Panc1 (cell line): Measurements from ENCODE around the gene UNC50. TPM values are rescaled to one million over a fixed set of nuclear protein-coding genes. Genes with fewer than 3 reads are reported as not detected.

Experiments used
- ATAC-seq: fragments of 200-7000 bp; cut with Tn5 transposase; 2 replicates; pipeline ENCODE4 v1.9.1; 2020; ENCODE audit warnings: mild to moderate bottlenecking, moderate library complexity
- BruUV-seq: library from RNA; stranded (reverse); fragments of 400-500 nt; replicated peaks from 2 replicates; lab custom pipeline; 2021; lab: Mats Ljungman, UMichigan
- CTCF ChIA-PET: fragments of 300-600 bp; sonication (Branson Sonifier 250); formaldehyde crosslinking; loops from one replicate; lab custom pipeline; 2022; ENCODE audit warnings: antibody characterized with exemption; lab: Charles Lee
- POLR2A ChIA-PET: fragments of 300-600 bp; sonication (Branson Sonifier 250); formaldehyde crosslinking; loops from one replicate; lab custom pipeline; 2022; ENCODE audit warnings: antibody characterized with exemption; lab: Charles Lee
- DNase-seq: peaks from one replicate; pipeline ENCODE4 v3.0.0-alpha.2; 2010; ENCODE audit warnings: low read depth, low spot score
- H3K27ac ChIP-seq: 2 replicates; pipeline ENCODE4 v1.5.1; 2011; ENCODE audit warnings: mild to moderate bottlenecking, low read length, inconsistent platforms
- H3K27me3 ChIP-seq: fragments of 200-500 bp; sonication (Bioruptor generic); 2 replicates; pipeline ENCODE4 v1.6.0; 2014; ENCODE audit warnings: low read length, inconsistent platforms; ENCODE audit not compliant: control insufficient read depth, insufficient read depth
- H3K36me3 ChIP-seq: fragments of 200-500 bp; sonication (Bioruptor generic); 2 replicates; pipeline ENCODE4 v1.5.1; 2014; ENCODE audit warnings: inconsistent platforms, mild to moderate bottlenecking, low read length, moderate library complexity; ENCODE audit not compliant: control insufficient read depth, insufficient read depth
- H3K4me1 ChIP-seq: 2 replicates; pipeline ENCODE4 v1.5.1; 2011; ENCODE audit warnings: inconsistent platforms, mild to moderate bottlenecking, low read length, moderate library complexity; ENCODE audit not compliant: control insufficient read depth, insufficient read depth
- H3K4me3 ChIP-seq, 2 experiments: 2 replicates each; pipeline ENCODE4 v1.5.1; 2011 to 2012; ENCODE audit warnings: low read depth in 2 of 2, low read length in 2 of 2, mild to moderate bottlenecking in 2 of 2, inconsistent platforms in 1 of 2, moderate library complexity in 1 of 2
- H3K9me3 ChIP-seq: fragments of 200-500 bp; sonication (Bioruptor generic); 2 replicates; pipeline ENCODE4 v1.5.1; 2014; ENCODE audit warnings: low read depth, mild to moderate bottlenecking, inconsistent platforms, low read length, moderate library complexity; ENCODE audit not compliant: control insufficient read depth, insufficient read depth
- CTCF ChIP-seq: fragments of 450-650 bp; IDR thresholded peaks from 2 replicates; pipeline ENCODE4 v1.5.1; 2017; ENCODE audit warnings: mild to moderate bottlenecking
- POLR2AphosphoS5 ChIP-seq: IDR thresholded peaks from 2 replicates; pipeline ENCODE4 v1.6.1; 2012; ENCODE audit warnings: mild to moderate bottlenecking, low read depth, low read length, moderate library complexity
- REST ChIP-seq, 2 experiments: IDR thresholded peaks; 2 replicates each; pipeline ENCODE4 v1.6.1; 2011 to 2012; ENCODE audit warnings: low read depth in 2 of 2, control low read depth in 1 of 2, low read length in 1 of 2, mild to moderate bottlenecking in 1 of 2, moderate library complexity in 1 of 2; ENCODE audit not compliant: insufficient read depth in 1 of 2
- SIN3A ChIP-seq: IDR thresholded peaks from 2 replicates; pipeline ENCODE4 v1.6.1; 2012; ENCODE audit warnings: low read depth, mild to moderate bottlenecking, low read length, moderate library complexity, borderline replicate concordance; ENCODE audit not compliant: insufficient read depth
- TCF7L2 ChIP-seq: IDR thresholded peaks from 2 replicates; pipeline ENCODE4 v1.6.1; 2011; ENCODE audit warnings: mild to moderate bottlenecking, low read depth, low read length, inconsistent platforms
- in situ Hi-C: cut with HindIII; loops from 2 replicates; pipeline ENCODE4 v1.10.0; 2016; ENCODE audit warnings: low sequenced_read_pairs, low pct_unique_long_range_greater_than_20kb
- intact Hi-C: fragments of 100-400 bp; cut with micrococcal nuclease; formaldehyde crosslinking; loops from one replicate; pipeline ENCODE4 v1.10.0; 2022; ENCODE audit not compliant: unreplicated experiment
- total RNA-seq: library from RNA; stranded (reverse); gene quantifications from one replicate; pipeline ENCODE4 v1.2.1, GENCODE V29; 2021; ENCODE audit not compliant: unreplicated experiment

The UNC50 gene
- total RNA-seq, 1 experiment from 2014 or later = 43.6 TPM

GRCh38 chr2:98572211-98572610 is 36.2 kb upstream of the UNC50 start:
- no peak overlapping the region for H3K27ac ChIP-seq
- intact Hi-C loops (no loop called here), in situ Hi-C loops (no loop called here)
- ChIA-PET POLR2A (no interaction called here), CTCF (no interaction called here)
- H3K9me3 ChIP-seq = no peaks in the 10 kb centered on the region
- no peak for ATAC-seq
- no peaks in the 10 kb centered on the region for H3K27me3 ChIP-seq
- TF ChIP-seq CTCF = no peak
- TF ChIP-seq REST (IDR thresholded peaks at IDR 0.05; ENCODE audit: insufficient read depth in 1 of 2, low read depth in 2 of 2, low read length in 1 of 2) = no peak
- TF ChIP-seq TCF7L2 = no peak
- no peak for TF ChIP-seq SIN3A
- no peak for TF ChIP-seq POLR2AphosphoS5
- no peaks in the 10 kb centered on the region for H3K36me3 ChIP-seq
- H3K4me1 ChIP-seq = no peaks in the 10 kb centered on the region
- no peak for DNase-seq
- BruUV-seq = no TSS peak
- no peak overlapping the region for H3K4me3 ChIP-seq

GRCh38 chr2:98572676-98573075 is 35.7 kb upstream of the UNC50 start:
- no TSS peak for BruUV-seq
- CTCF ChIA-PET = no interaction called here
- TF ChIP-seq CTCF (no peak), POLR2AphosphoS5 (no peak), TCF7L2 (no peak), SIN3A (no peak), REST (IDR thresholded peaks at IDR 0.05; ENCODE audit: insufficient read depth in 1 of 2, low read depth in 2 of 2, low read length in 1 of 2) (no peak)
- in situ Hi-C loops (no loop called here), intact Hi-C loops (no loop called here)
- Histone ChIP-seq H3K9me3 (no peaks in the 10 kb centered on the region), H3K36me3 (no peaks in the 10 kb centered on the region), H3K27ac (no peak overlapping the region), H3K4me1 (no peaks in the 10 kb centered on the region), H3K27me3 (no peaks in the 10 kb centered on the region), H3K4me3 (no peak overlapping the region)
- POLR2A ChIA-PET = no interaction called here
- DNase-seq (no peak), ATAC-seq (no peak)
